ENCODE results near the gene WIZ. TPM values are rescaled to one million over a fixed set of nuclear protein-coding genes. Genes with fewer than 3 reads are reported as not detected.

The WIZ gene
- total RNA-seq, 4 donors from 2014 or later: 24.4 to 94.6 (median 49.9) TPM

- Histone ChIP-seq H3K27me3 (no peaks in the 10 kb centered on the region), H3K4me1 (peaks cover 0 to 55% (median 22%) of the 10 kb centered on the region in 3 donors), H3K27ac (peak overlapping the region in 3 of 4 donors; percentile 69 to 80 (median 76)), H3K4me3 (no peak overlapping the region), H3K36me3 (peaks cover 0 to 28% of the 10 kb centered on the region in 2 donors), H3K9me3 (no peaks in the 10 kb centered on the region)
- 71 to 75% methylated on average over 9 of the region's 10 CpGs for WGBS, 2 donors (ENCODE audit: low coverage in 1 of 2)
- no peak for ATAC-seq
- TF ChIP-seq POLR2AphosphoS5 (IDR thresholded peaks at IDR 0.05): peak; percentile 32
- no peak for TF ChIP-seq POLR2A (IDR thresholded peaks at IDR 0.05)
Measured at GRCh38 chr19:15436012-15436825, 13.5 kb downstream of the WIZ start.

GRCh38 chr19:15433519-15434069 is 16.2 kb downstream of the WIZ start:
- WGBS, 2 donors (ENCODE audit: low coverage in 1 of 2): 30 to 33% methylated on average over 2 to 3 of the region's 8 CpGs
- H3K4me3 ChIP-seq: peak overlapping the region; percentile 35 to 92
- ATAC-seq: no peak
- H3K4me1 ChIP-seq: peaks cover 0 to 76% (median 37%) of the 10 kb centered on the region in 3 donors
- H3K36me3 ChIP-seq: peaks cover 0 to 25% of the 10 kb centered on the region in 2 donors
- TF ChIP-seq CTCF (IDR thresholded peaks at IDR 0.05) (no peak), EP300 (IDR thresholded peaks at IDR 0.05) (no peak), POLR2A (IDR thresholded peaks at IDR 0.05) (no peak), POLR2AphosphoS5 (IDR thresholded peaks at IDR 0.05) (no peak)
- no peaks in the 10 kb centered on the region for H3K27me3 ChIP-seq
- no peaks in the 10 kb centered on the region for H3K9me3 ChIP-seq
- peak overlapping the region in 3 of 4 donors; percentile 94 to 98 (median 95) for H3K27ac ChIP-seq

GRCh38 chr19:15432629-15433518 is 16.9 kb downstream of the WIZ start:
- peak overlapping the region; percentile 35 to 92 for H3K4me3 ChIP-seq
- peak; percentile 90 for ATAC-seq
- H3K27me3 ChIP-seq: no peaks in the 10 kb centered on the region
- TF ChIP-seq EP300 (IDR thresholded peaks at IDR 0.05) (no peak), POLR2AphosphoS5 (IDR thresholded peaks at IDR 0.05) (peak; percentile 64), POLR2A (IDR thresholded peaks at IDR 0.05) (peak; percentile 37 to 42)
- H3K36me3 ChIP-seq: peaks cover 0 to 30% of the 10 kb centered on the region in 2 donors
- 1 to 3% methylated on average over 5 to 11 of the region's 75 CpGs for WGBS, 2 donors (ENCODE audit: low coverage in 1 of 2)
- peaks cover 0 to 71% (median 31%) of the 10 kb centered on the region in 3 donors for H3K4me1 ChIP-seq
- peak overlapping the region; percentile 58 to 98 (median 94) for H3K27ac ChIP-seq
- H3K9me3 ChIP-seq: no peaks in the 10 kb centered on the region

- peaks cover 0 to 38% of the 10 kb centered on the region in 2 donors for H3K36me3 ChIP-seq
- 0% methylated on average over 7 of the region's 44 CpGs; no CpG with 5 or more reads in 1 of the 2 donors for WGBS, 2 donors (ENCODE audit: low coverage in 1 of 2)
- TF ChIP-seq POLR2A (IDR thresholded peaks at IDR 0.05): no peak
- TF ChIP-seq POLR2AphosphoS5 (IDR thresholded peaks at IDR 0.05): no peak
- no peak for TF ChIP-seq EP300 (IDR thresholded peaks at IDR 0.05)
- no peak for TF ChIP-seq CTCF (IDR thresholded peaks at IDR 0.05)
- ATAC-seq: no peak
- no peaks in the 10 kb centered on the region for H3K27me3 ChIP-seq
- H3K4me3 ChIP-seq: peak overlapping the region; percentile 83 to 92
- H3K4me1 ChIP-seq: peaks cover 0 to 63% (median 25%) of the 10 kb centered on the region in 3 donors
- no peaks in the 10 kb centered on the region for H3K9me3 ChIP-seq
- H3K27ac ChIP-seq: peak overlapping the region; percentile 4 to 80 (median 62)
Measured at GRCh38 chr19:15432018-15432494, 17.7 kb downstream of the WIZ start.

GRCh38 chr19:15431396-15432017 is 18.2 kb downstream of the WIZ start:
- H3K27me3 ChIP-seq: no peaks in the 10 kb centered on the region
- H3K9me3 ChIP-seq: no peaks in the 10 kb centered on the region
- H3K36me3 ChIP-seq: peaks cover 0 to 39% of the 10 kb centered on the region in 2 donors
- ATAC-seq: no peak
- peak overlapping the region; percentile 83 to 92 for H3K4me3 ChIP-seq
- H3K27ac ChIP-seq: peak overlapping the region in 3 of 4 donors; percentile 51 to 80 (median 73)
- H3K4me1 ChIP-seq: peaks cover 0 to 58% (median 24%) of the 10 kb centered on the region in 3 donors
- WGBS, 2 donors (ENCODE audit: low coverage in 1 of 2): 7 to 8% methylated on average over 2 to 3 of the region's 7 CpGs
- TF ChIP-seq CTCF (IDR thresholded peaks at IDR 0.05): no peak
- no peak for TF ChIP-seq POLR2AphosphoS5 (IDR thresholded peaks at IDR 0.05)
- no peak for TF ChIP-seq EP300 (IDR thresholded peaks at IDR 0.05)
- no peak for TF ChIP-seq POLR2A (IDR thresholded peaks at IDR 0.05)

Measured in gastroesophageal sphincter (tissue), 4 donors.